Measurements from ENCODE around the gene DAAM2.

Gene DAAM2

DNA sequence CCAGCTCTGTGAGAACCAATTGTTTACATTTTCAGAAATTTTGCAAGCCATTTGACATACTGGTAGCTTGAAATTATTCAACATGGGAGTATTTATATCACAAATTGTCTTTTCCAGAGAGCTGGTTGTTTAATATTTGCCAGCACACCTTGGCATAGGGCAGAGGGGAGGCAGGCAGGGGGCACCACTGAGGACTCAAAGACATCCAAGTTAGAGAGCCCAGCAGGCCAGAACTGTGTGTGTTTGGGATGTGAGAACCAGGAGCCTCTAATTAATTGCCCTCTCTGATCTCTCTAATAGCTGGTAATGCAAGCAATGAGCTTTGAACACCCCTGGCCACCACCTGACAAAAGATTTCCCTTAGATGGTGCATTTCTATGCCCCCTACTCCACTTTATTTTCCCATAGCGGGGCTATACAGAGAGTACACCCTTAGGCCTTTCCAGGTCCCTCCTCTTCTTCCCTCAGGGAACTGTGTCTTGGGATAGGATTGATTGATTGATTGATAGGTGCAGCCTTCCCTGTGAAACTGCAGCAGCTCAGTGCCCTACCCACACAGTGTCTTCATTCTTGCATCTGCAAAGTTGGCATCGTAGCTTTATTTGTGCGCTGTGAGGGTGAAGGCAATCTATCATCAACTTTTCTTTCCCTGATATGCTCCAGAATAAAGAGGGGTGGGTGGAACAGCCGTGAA lies 112.9 kb downstream of the DAAM2 start:
- DNase-seq (ENCODE audit: low read depth in 2 of 3, low spot score in 1 of 3): no peak

DNA sequence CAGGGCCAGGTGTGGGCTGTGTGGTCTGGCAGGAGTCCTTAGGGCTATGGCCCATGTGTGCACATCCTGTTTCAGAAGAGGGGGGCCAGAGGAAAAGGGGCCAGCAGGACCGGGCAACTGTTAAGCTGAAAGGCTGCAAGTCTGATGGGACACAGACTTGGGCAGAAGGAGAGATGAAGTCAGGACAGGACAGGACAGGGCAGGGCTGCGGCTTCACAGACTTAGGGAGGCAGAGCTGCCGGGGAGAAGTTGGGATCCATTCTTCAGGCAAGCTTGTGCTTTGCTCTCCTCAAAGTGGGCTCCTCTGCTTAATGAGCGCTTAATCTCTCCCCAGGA lies 113.4 kb downstream of the DAAM2 start:
- no peak for DNase-seq (ENCODE audit: low read depth in 2 of 3, low spot score in 1 of 3)

DNA sequence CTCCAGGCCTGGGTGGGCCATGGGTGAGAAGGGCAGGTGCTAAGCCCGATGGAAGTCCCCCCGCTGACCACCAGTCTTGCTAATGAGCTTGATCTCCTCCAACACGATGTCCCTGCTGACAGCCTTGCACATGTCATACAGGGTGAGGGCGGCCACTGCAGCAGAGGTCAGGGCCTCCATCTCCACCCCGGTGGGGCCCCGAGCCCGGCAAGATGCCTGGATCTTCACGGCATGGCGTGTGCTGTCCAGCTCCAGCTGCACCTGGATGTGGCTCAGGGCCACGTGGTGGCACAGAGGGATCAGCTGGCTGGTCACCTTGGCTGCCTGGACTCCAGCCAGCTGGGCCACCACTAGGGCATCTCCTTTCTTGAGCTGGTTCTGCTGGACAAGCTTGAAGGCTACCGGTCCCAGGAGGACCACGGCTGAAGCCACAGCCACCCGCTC lies 114.2 kb downstream of the DAAM2 start:
- DNase-seq (ENCODE audit: low read depth in 2 of 3, low spot score in 1 of 3): no peak

DNA sequence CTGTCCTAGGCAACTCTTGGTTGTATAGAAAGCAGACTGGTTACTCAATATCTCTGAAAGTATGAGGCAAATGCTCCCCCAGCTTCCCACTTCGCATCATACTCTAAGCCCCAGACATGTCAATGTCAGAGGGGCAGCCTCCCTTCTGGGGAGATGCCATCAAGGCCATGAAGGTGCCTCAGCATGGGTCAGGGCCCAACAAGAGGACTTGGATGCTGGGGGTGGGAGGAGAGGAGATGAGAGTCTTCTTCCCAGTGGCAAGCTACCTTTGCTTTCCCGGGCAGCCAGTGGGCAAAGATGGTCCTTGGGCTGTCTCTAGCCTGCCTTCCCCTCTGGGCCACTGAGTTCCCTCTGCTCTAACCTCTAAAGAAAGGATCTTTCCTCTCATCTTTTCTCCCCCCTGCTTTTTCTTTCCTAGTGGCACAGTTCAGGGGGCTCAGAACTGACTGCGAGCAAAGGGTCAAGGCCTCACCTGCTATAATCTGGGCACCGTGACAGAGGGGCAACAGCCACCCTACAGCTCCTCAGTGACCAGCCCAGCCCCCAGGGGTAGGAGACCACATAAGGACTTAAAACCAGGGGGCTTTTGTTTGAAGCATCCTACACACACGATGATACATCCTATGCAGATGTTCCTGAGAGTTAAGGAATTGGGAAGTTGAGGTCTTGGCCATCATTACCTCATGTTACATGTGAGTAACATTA lies 115.8 kb downstream of the DAAM2 start:
- no peak for DNase-seq (ENCODE audit: low read depth in 2 of 3, low spot score in 1 of 3)

DNA sequence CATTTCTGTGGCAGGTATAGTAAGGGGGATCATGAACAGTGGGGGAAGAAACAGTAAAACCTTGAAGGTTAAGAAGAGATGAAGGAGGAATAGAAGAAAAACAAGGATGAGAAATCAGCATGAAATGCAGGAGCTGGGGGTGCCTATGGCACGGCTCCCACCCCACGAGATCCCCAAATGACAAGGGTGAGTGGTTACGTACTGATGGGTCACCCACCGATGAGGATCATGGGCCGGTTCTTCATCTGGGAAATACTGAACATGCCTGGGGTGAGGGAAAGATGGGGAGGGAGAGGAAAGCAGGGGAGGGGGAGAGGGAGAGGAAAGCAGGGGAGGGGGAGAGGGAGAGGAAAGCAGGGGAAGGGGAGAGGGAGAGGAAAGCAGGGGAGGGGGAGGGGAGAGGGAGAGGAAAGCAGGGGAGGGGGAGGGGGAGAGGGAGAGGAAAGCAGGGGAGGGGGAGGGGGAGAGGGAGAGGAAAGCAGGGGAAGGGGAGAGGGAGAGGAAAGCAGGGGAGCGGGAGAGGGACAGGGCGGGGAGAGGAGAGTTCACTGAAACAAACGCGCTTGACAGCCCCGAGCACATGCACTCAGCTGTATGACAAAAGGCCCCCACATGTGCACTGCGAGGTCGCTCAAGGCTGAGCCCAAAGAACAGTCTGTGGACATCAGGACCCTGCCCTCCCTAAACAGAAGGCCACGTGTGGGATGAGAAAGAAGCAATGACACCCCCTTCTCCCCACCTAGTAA lies 116.8 kb downstream of the DAAM2 start:
- DNase-seq (ENCODE audit: low read depth in 2 of 3, low spot score in 1 of 3): no peak

DNA sequence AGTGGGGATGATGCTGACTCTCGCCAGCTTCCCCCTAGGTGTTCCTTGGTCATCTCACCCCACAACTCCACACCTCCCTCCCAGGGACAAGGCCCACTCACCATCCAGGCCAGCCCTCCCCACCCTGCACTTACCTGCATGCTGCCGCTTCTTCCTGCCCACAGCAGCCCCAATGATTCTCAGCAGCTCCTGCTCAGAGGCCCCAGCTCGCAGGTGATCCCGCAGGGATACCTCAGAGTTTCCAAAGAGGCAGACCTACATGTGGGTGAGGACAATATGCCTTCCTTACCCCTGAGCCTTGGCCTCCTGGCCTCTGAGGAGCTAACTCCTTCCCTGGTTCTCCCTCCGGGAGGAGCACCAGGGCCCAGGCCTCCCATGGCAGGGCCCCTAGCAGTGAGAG lies 117.5 kb downstream of the DAAM2 start:
- DNase-seq (ENCODE audit: low read depth in 2 of 3, low spot score in 1 of 3): no peak

DNA sequence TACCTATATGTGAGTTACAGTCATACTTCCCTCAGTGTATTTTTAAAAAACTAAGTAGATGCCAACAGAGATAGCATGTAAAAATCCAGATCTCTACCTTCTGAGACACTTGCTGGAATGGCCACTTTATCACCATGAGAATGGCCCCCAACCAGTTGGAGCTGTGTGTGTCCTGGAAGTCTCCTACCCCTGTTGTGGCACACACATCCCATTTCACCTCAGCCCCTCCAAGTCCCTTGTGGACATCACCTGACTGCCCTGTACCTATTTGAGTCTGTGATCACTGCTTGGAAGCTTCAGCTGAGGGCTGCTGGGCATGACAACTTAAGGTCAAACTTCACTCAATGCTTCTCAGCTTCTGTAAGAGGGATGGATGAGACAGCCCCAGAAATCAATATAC lies 118.0 kb downstream of the DAAM2 start:
- DNase-seq (ENCODE audit: low read depth in 2 of 3, low spot score in 1 of 3): no peak

DNA sequence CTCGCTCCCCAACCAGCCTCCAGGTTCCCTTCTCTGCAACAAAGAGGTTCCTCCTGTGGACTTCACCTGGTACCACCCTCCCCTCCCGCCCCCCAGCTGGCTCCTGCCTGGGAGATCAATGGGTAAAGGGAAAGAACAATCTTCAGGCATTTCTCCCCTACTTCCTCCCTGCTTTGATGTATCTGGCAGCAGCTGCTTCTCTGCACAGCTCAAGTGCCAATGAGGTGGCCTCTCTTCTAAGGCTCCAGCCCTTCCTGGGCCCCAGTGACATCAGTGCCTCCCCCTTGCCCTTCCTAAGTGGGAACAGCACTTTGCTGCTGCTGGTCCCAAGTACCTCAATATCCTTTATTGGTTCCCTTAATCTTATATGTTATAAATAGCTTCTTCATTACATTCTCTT lies 118.6 kb downstream of the DAAM2 start:
- no peak for DNase-seq (ENCODE audit: low read depth in 2 of 3, low spot score in 1 of 3)

DNA sequence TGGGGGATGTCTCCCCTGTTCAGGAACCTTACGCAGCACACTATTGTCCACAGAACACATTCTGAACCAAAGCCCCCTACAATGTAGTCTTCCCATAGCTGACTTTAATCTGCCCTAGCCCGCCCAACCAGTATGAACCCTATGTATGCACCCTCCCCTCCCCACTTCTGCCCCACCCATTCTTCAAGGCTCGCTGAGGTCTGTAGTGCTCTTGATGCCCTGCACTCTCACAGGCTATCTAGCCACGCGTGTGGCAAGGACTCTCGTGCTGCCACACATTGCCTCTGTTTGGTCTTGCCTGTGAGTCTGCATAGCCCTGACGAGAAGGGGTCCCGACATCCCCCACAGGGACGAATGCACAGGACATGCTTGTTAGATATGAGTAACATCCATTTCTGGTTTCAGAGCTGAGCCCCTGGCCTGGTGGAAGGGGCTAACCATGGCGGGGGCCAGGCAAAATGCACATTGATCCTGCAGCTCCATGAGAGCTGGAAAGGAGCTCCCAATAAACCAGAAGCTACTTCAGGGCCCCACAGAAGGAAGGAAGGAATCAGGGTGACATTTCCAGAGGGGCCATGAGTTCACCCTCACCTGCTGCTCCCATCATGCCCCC lies 119.4 kb downstream of the DAAM2 start:
- DNase-seq (ENCODE audit: low read depth in 2 of 3, low spot score in 1 of 3): no peak

DNA sequence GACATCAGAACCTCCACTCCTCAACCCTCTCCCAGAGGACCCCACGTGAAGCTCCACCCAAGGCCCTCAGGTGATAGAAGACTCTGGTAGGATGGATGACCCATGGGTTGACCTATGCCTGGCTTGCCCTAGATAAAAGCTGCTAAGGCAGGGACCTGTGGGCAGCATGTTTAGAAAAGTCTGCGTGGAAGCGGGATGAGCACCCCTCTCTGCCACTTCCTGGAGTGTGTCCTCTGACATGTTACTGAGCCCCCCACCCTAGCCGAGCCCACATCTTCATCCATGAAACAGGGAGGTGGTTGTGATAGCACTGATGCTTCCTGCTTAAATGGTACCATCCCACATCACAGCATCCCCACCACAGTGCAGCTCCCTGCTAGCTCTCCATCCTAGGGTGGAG lies 120.3 kb downstream of the DAAM2 start:
- DNase-seq (ENCODE audit: low read depth in 2 of 3, low spot score in 1 of 3): no peak

DNA sequence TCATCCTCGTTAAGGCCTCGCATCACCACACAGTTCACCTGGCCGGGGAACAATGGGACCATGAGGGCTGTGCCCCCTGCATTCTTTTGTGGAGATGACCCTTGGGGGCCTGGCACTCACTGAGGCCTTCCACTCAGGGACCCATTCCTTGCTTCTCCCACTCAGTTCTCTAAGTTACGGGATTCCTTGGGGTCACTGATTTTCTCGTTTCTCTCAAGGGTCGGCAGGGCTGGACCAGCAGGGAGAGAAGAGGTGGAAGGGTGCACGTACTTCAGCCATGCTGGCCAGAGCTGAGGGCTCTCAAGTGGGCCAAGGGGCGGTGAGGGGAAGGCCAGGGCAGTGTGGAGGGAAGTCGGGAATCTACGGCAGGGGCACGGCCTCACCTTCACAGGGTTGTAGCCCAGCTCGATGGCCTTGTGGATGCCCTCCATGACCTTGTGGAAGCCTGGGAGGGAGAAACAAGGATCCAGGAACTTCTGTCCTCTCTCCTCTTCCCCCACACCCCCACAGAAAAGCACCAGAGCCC lies 121.3 kb downstream of the DAAM2 start:
- DNase-seq (ENCODE audit: low read depth in 2 of 3, low spot score in 1 of 3): no peak

DNA sequence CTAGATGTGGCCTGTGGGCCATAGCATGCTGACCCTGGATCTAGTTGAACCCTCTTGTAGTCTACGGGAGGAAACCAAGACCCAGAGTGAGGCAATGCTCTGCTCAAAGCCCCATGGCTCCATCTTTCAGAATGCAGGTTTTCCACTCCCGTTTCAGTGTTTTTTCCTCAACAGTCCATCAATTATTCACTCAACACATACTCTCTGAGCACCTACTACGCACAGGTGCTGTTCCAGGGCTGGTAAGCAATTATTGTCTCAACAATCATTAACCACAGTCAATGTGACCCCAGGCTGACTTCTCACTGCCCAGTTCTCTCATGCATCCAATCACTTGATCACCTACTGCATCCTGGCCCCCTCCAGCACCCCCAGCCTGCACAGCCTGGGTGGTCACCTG lies 122.1 kb downstream of the DAAM2 start:
- no peak for DNase-seq (ENCODE audit: low read depth in 2 of 3, low spot score in 1 of 3)

DNA sequence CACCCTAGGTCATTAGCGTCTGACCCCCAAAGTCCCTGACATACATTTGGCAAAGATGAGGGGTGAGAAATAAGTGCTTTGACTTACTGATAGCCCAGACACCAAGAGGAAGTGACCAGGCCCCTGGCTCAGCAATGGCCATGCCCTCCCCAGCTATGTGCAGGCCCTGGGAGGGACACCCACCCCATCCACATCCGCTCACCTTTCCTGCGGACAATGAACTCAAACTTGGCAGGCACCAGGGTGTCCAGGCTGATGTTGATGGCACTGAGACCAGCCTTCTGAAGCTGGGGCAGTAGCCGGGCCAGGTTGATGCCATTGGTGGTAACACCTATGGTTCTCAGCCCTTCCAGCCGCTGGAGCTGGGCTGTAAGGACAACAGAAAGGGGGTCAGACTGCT lies 123.7 kb downstream of the DAAM2 start:
- no peak for DNase-seq (ENCODE audit: low read depth in 2 of 3, low spot score in 1 of 3)

DNA sequence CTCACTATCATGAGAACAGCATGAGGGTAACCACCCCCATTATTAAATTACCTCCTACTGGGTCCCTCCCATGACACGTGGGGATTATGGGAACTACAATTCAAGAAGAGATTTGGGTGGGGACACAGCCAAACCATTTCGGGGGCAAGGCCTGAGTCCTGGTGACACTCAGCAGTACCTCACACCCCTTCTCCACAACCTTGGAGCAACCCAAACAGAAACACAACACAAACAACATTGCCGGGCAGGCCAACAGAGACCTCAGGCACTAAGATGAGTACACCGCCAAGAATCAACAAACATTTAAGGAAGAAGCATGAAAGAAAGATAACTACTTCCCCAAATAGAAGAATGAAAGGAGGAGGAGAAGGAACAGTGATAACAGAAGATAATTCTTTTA lies 125.2 kb downstream of the DAAM2 start:
- no peak for DNase-seq (ENCODE audit: low read depth in 2 of 3, low spot score in 1 of 3)

DNA sequence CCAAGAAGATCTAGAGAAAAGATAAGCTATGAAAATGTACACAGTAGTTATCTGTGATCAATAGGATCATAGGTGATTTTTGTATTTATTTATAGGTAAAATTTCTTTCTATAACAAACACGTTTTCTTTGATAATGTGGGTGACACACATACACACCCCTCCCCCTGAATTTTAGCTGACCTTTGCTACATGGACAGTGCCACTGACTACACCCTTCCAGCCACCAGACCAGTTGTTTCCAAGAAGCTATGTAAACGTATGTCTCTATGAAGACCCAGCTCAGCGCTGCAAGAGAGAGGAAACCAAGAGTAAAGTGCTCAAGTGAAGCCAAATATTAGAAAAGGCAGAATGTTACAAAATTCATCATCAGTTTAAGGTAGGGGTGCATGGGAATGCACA lies 125.8 kb downstream of the DAAM2 start:
- no peak for DNase-seq (ENCODE audit: low read depth in 2 of 3, low spot score in 1 of 3)

DNA sequence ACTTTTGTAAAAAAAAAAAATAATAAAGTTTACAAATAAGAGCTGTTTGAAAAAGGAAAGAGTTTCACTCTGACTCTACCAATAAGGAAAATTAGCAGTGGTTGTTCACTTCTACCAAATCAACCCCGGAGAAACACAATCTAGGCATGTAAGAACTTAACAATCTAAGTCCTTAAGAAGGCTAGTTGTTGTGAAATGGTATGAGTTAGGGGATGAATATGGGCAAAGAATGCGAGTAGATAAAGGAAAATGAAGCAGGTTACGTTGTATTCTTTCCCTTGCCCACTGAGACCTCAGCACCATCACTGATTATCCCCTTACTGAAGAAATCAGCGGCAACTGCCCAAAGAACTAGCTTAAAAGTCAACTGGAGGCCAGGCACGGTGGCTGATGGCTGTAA lies 126.7 kb downstream of the DAAM2 start:
- DNase-seq (ENCODE audit: low read depth in 2 of 3, low spot score in 1 of 3): no peak

DNA sequence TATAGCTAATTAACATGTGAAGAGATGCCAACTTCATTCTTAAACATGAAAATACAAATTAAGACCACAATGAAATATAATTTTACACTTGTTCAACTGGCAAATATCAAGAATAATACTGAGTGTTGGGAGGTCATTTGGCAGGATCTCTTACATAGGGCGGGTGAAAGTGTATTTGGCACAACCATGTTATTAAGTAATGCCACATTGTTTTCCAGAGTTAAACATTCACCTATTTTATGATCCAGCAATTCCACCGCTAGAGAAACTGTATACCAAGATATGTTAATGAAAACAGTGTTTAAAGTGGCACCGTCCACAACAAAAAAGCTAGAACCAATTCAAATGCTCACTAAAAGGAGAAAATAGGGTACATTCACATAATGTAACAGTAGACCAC lies 128.0 kb downstream of the DAAM2 start:
- DNase-seq (ENCODE audit: low read depth in 2 of 3, low spot score in 1 of 3): no peak

DNA sequence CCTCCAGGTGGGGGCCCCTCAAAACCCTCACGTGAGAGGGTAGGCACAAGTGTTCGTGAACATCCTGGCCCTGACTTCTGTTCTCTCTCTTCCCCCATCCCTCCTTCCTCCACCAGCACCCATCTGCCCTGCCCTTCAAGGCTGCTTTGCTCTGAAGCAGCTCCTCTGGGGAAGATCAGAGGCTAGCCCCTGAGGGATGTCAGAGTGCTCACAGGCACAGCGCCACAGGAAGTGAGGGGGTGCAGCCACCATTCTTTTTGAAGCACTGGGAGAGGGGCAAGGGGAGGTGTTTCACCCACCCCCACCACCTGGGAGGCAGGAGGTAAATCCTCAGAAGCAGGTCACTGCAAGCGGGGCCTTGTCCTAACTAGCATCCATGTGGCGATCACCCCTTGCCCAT lies 130.6 kb downstream of the DAAM2 start:
- no peak for DNase-seq (ENCODE audit: low read depth in 2 of 3, low spot score in 1 of 3)

DNA sequence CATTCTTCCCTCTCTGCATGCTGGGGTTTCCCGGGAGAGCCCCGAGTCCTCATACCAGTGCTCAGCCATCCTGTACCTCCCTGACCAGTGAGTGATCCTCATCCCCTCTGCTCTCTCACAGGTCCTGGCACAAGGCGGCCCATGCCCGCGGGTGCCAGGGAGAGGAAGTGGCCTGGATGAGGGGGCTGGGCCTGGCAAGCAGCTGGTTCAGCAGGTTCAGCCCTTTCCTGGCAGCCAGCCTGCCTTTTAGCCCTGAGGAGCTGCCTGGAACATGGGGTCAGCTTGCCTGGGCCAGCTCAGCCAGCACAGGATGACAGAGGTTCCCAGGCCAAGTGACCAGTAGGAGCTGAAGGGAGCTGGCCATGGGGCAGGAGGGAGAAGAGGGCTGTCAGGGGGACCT lies 131.2 kb downstream of the DAAM2 start:
- no peak for DNase-seq (ENCODE audit: low read depth in 2 of 3, low spot score in 1 of 3)

DNA sequence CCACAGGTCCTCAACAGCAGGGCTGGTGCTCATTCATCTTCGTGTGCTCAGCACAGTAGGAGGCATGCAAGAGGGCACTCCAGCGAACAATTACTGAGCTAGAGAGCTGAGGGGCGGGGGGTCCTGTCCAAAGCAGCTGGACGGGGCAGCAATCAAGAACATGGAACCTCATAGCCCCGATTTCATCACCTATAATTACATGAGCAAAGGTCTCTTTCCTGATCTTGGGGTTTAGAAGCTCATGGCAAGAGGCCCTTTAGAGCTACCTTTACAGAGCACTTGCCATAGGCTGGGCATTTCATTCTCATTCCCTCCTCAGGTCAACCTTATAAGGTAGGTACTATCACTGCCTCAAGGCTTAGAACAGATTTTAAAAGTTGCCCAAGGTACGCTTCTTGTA lies 131.7 kb downstream of the DAAM2 start:
- DNase-seq (ENCODE audit: low read depth in 2 of 3, low spot score in 1 of 3): no peak

DNA sequence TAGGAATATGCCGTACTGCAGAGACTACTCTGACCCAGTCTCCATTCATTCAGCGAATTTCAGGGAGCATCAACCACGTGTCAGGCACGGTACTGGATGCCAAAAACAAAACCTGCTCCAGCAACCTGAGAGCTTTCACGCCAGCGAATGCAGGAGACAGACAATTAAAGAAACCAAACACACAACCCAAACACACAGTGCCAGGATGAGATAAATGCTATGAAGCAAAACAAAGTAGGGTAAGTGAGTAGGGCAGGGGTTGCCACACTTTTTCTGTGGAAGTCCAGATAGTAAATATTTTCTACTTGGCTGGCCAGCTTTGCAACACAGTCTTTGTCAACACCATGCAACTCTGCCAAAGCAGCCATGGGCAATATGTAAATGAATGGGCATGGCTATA lies 132.1 kb downstream of the DAAM2 start:
- DNase-seq (ENCODE audit: low read depth in 2 of 3, low spot score in 1 of 3): no peak
